Urothelium cell line (cell line): Measurements from ENCODE around the gene MSL3B.

Experiments used
- DNase-seq: peaks from one replicate; pipeline ENCODE4 v3.0.0; 2011; ENCODE audit warnings: low spot score, mixed read lengths
- FAIRE-seq: peaks from 2 replicates; lab custom pipeline; 2011; peaks lifted over from hg19 to GRCh38; lab: Jason Lieb, UNC

MSL3B gene

DNA sequence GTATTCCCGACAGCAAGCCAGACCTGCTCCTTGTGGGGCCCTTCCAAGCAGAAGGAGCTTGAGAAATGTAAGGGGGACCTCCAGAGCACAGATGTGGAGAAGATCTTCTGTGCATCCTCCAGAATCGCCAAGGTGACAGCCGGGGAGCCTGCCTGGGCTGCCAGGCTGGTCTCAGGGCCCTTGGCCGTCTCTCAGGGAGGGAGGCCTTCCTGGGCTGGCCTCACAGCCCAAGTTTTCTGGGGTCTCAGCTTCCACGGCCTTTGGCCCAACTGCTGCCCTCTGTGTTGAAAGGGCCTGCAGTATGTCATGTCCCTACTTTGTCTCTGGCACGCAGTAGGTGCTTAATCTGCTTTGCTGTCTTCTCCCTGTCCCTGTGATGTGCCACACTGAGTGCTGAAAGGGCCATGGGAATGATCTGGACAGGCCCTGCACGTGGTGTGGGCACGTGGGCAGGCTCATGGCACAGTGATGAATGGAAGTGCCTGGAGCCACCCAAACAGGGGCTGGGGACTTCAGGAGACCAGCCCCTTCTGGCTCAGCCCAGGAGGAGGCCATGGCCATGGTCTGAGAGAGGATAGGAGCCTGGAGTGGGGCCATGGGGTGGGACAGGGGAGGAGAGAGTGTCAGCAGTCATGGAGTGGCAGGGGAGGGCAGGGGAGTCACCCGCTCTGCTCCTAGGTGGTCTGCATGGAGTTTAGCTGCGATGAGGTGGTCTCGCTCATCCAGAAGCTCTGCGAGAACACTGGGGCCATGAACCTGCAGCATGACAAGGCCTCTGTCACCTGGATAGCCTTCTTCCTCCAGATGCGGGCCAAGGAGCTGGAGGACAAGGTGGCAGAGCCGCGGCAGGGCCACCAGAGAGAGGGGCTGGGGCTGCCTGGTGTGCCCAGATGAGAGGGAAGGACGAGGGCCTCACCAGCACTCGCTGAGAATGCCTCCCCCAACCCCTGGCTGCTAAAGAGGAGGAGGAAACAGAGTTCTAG, 49.3 kb downstream of the MSL3B start:
- DNase-seq (no peak), FAIRE-seq (no peak)

- FAIRE-seq (no peak), DNase-seq (no peak)
Observed at GRCh38 chr2:233817995-233818638, 50.1 kb downstream of the MSL3B start.

GRCh38 chr2:233817361-233817911, 50.8 kb downstream of the MSL3B start:
- FAIRE-seq (no peak), DNase-seq (no peak)

- FAIRE-seq (no peak), DNase-seq (no peak)
Observed at GRCh38 chr2:233816771-233817170, 51.4 kb downstream of the MSL3B start.

DNA sequence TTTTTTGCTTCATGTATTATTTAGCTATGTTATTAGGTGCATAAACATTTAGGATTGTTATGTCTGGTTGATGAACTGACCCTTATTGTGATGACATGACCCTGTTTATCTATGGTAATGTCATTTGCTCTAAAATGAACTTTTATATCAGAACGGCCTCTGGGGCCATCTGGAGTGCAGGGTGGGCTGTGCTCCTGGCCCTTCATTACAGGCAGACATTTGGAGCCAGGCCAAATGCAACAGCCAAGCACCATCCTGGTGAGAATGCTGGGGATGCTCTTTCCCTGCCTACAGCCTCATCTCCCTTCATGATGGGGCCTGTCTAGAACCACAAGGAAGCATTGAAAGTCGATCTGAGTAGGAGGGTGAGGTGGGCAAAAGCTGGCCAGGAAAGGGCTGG, 51.9 kb downstream of the MSL3B start:
- FAIRE-seq, result no peak
- DNase-seq, result no peak

DNA sequence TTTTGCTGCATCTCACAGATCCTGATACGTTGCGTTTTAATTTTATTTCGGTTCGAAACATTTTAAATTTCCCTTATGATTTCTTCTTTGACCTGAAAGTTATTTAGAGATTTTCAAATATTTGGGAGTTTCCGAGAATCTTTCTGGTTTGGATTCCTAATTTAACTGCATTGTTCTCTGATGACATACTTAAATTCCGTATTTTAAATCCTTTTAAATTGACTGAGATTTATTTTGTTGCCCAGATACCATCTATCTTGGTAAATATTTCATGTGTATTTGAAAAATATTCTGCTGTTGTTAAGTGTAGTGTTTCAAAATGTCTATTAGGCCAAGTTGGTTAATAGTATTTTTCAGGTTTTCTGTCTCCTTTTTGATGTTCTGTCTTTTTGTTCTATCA, 52.3 kb downstream of the MSL3B start:
- FAIRE-seq (no peak), DNase-seq (no peak)
